ENCODE results near the gene AMPD3. TPM values are rescaled to one million over a fixed set of nuclear protein-coding genes. Genes with fewer than 3 reads are reported as not detected.

Gene AMPD3
- total and polyA plus RNA-seq, 2 of the 13 experiments (the other 11 are each of a cell fraction or from before 2014, with no cell fraction given): 0.33 to 2.3 TPM

- TF ChIP-seq HNF1A (IDR thresholded peaks at IDR 0.05; ENCODE audit: low read depth): no peak
- TF ChIP-seq HNF1A (CRISPR knock-in tag; IDR thresholded peaks at IDR 0.05; ENCODE audit: borderline replicate concordance): no peak
Measured at GRCh38 chr11:10439924-10440323, 15.1 kb upstream of the AMPD3 start (continued).

- BruUV-seq (replicated peaks): no TSS peak
Measured at GRCh38 chr11:10440401-10440800, 14.7 kb upstream of the AMPD3 start.

More at GRCh38 chr11:10440401-10440800, 14.7 kb upstream of the AMPD3 start:
- no peak for ATAC-seq
- Histone ChIP-seq H2AFZ (ENCODE audit: low read length) (no peak overlapping the region), H3K4me3 (replicated peaks in 1 of 3; ENCODE audit: insufficient read depth in 1 of 3, low read depth in 2 of 3, low read length in 3 of 3) (no peak overlapping the region), H3K9ac (ENCODE audit: insufficient read depth, low read depth, low read length) (no peak overlapping the region), H3K27ac (ENCODE audit: extremely low read length, insufficient read depth, low read length) (no peak overlapping the region), H3K4me1 (ENCODE audit: insufficient read depth, low read length) (0 out of 2 replicates have a peak, but pooled peaks cover 7% of the 10 kb centered on the region), H3K36me3 (replicated peaks in 1 of 2; ENCODE audit: control insufficient read depth in 1 of 2, insufficient read depth in 2 of 2, low read length in 2 of 2) (no peaks in the 10 kb centered on the region), H3K79me2 (ENCODE audit: insufficient read depth, low read length) (no peaks in the 10 kb centered on the region), H3K27me3 (ENCODE audit: control insufficient read depth in 1 of 2, insufficient read depth in 2 of 2, low read length in 2 of 2) (peaks cover 0 to 2% of the 10 kb centered on the region in 2 experiments; a peak in 1 of 5 replicates), H3K9me3 (ENCODE audit: low read length) (no peaks in the 10 kb centered on the region), H4K20me1 (ENCODE audit: insufficient read depth, low read length) (no peaks in the 10 kb centered on the region), H3K4me2 (ENCODE audit: low read depth, low read length) (no peak overlapping the region)
- POLR2A ChIA-PET: no interaction called here
- DNase-seq (ENCODE audit: low spot score): no peak
- CTCF ChIA-PET (ENCODE audit: low intra/inter-chr PET ratio, low total read pairs): no interaction called here
- no peak for TF ChIP-seq ELF4 (CRISPR knock-in tag; IDR thresholded peaks at IDR 0.05; ENCODE audit: borderline replicate concordance)
- no peak for TF ChIP-seq BCL6 (CRISPR knock-in tag; IDR thresholded peaks at IDR 0.05)
- no peak for TF ChIP-seq ZNF180 (CRISPR knock-in tag; IDR thresholded peaks at IDR 0.05; ENCODE audit: borderline replicate concordance, low read depth)
- no peak for TF ChIP-seq PRPF4 (IDR thresholded peaks at IDR 0.05; ENCODE audit: low read depth, low read length, poor library complexity, severe bottlenecking)
- no peak for TF ChIP-seq SIX4 (CRISPR knock-in tag; IDR thresholded peaks at IDR 0.05)
- no peak for TF ChIP-seq ZFP36L2 (CRISPR knock-in tag; IDR thresholded peaks at IDR 0.05)
- TF ChIP-seq ZNF230 (CRISPR knock-in tag; IDR thresholded peaks at IDR 0.05): no peak
- TF ChIP-seq ATF2 (CRISPR knock-in tag; IDR thresholded peaks at IDR 0.05): no peak
- TF ChIP-seq ZNF547 (CRISPR knock-in tag; IDR thresholded peaks at IDR 0.05): no peak
- TF ChIP-seq ZNF891 (CRISPR knock-in tag; IDR thresholded peaks at IDR 0.05): no peak
- no peak for TF ChIP-seq NFRKB (IDR thresholded peaks at IDR 0.05)
- no peak for TF ChIP-seq ZMYM2 (CRISPR knock-in tag; IDR thresholded peaks at IDR 0.05)
- no peak for TF ChIP-seq FOXP4 (CRISPR knock-in tag; IDR thresholded peaks at IDR 0.05)
- no peak for TF ChIP-seq NR3C1 (CRISPR knock-in tag; IDR thresholded peaks at IDR 0.05)
- no peak for FAIRE-seq
- in situ Hi-C loops (cut with HindIII; ENCODE audit: extremely low pct_ligation_motif_present, low pct_unique_long_range_greater_than_20kb) (no loop called here), intact Hi-C loops (cut with micrococcal nuclease; ENCODE audit: unreplicated experiment) (no loop called here)

Data from HepG2 (cell line).